GM12892 (cell line): ENCODE data around the gene PMPCB.

Experiments
- POLR2A ChIP-seq: IDR thresholded peaks from 2 replicates; pipeline ENCODE4 v1.6.1; 2011; ENCODE audit warnings: low read depth, low read length, control low read depth
- TAF1 ChIP-seq: IDR thresholded peaks from 2 replicates; pipeline ENCODE4 v1.6.1; 2011; ENCODE audit warnings: low read depth, mild to moderate bottlenecking, control low read depth, low read length, borderline replicate concordance

- TF ChIP-seq TAF1: peak; percentile 81
- TF ChIP-seq POLR2A: peak; percentile 81
These were observed at the start of gene PMPCB for GRCh38 chr7:103296901-103297836.
